ENCODE data around the gene CCDC158.

The CCDC158 gene

GRCh38 chr4:76376534-76376933 lies 44.4 kb downstream of the CCDC158 start:
- Histone ChIP-seq H3K27me3 (replicated peaks; ENCODE audit: control insufficient read depth, insufficient read depth, low read length) (no peaks in the 10 kb centered on the region), H3K36me3 (ENCODE audit: control insufficient read depth, insufficient read depth, low read length) (no peaks in the 10 kb centered on the region), H3K4me3 (replicated peaks; ENCODE audit: low read depth, low read length) (no peak overlapping the region)
- no peak for TF ChIP-seq CTCF (IDR thresholded peaks at IDR 0.05; ENCODE audit: insufficient read depth, low read length, poor library complexity, severe bottlenecking)
- DNase-seq (ENCODE audit: extremely low read depth, insufficient read length), result no peak

- no peak for DNase-seq (ENCODE audit: extremely low read depth, insufficient read length)
- Histone ChIP-seq H3K36me3 (ENCODE audit: control insufficient read depth, insufficient read depth, low read length) (no peaks in the 10 kb centered on the region), H3K27me3 (replicated peaks; ENCODE audit: control insufficient read depth, insufficient read depth, low read length) (no peaks in the 10 kb centered on the region), H3K4me3 (replicated peaks; ENCODE audit: low read depth, low read length) (no peak overlapping the region)
- TF ChIP-seq CTCF (IDR thresholded peaks at IDR 0.05; ENCODE audit: insufficient read depth, low read length, poor library complexity, severe bottlenecking), result no peak
Observed at GRCh38 chr4:76375703-76376102, 45.2 kb downstream of the CCDC158 start.

GRCh38 chr4:76374798-76375197 lies 46.1 kb downstream of the CCDC158 start:
- Histone ChIP-seq H3K36me3 (ENCODE audit: control insufficient read depth, insufficient read depth, low read length) (no peaks in the 10 kb centered on the region), H3K27me3 (replicated peaks; ENCODE audit: control insufficient read depth, insufficient read depth, low read length) (no peaks in the 10 kb centered on the region), H3K4me3 (replicated peaks; ENCODE audit: low read depth, low read length) (no peak overlapping the region)
- DNase-seq (ENCODE audit: extremely low read depth, insufficient read length), result no peak
- TF ChIP-seq CTCF (IDR thresholded peaks at IDR 0.05; ENCODE audit: insufficient read depth, low read length, poor library complexity, severe bottlenecking), result no peak

GRCh38 chr4:76373919-76374552 lies 46.9 kb downstream of the CCDC158 start:
- H3K4me3 ChIP-seq (replicated peaks; ENCODE audit: low read depth, low read length), result no peak overlapping the region
- no peaks in the 10 kb centered on the region for H3K36me3 ChIP-seq (ENCODE audit: control insufficient read depth, insufficient read depth, low read length)
- TF ChIP-seq CTCF (IDR thresholded peaks at IDR 0.05; ENCODE audit: insufficient read depth, low read length, poor library complexity, severe bottlenecking), result no peak
- DNase-seq (ENCODE audit: extremely low read depth, insufficient read length), result no peak
- H3K27me3 ChIP-seq (replicated peaks; ENCODE audit: control insufficient read depth, insufficient read depth, low read length), result no peaks in the 10 kb centered on the region

GRCh38 chr4:76366737-76367136 lies 54.2 kb downstream of the CCDC158 start:
- Histone ChIP-seq H3K4me3 (replicated peaks; ENCODE audit: low read depth, low read length) (no peak overlapping the region), H3K27me3 (replicated peaks; ENCODE audit: control insufficient read depth, insufficient read depth, low read length) (no peaks in the 10 kb centered on the region; the same call in 1 of the 2 replicates), H3K36me3 (ENCODE audit: control insufficient read depth, insufficient read depth, low read length) (no peaks in the 10 kb centered on the region)
- no peak for TF ChIP-seq CTCF (IDR thresholded peaks at IDR 0.05; ENCODE audit: insufficient read depth, low read length, poor library complexity, severe bottlenecking)
- DNase-seq (ENCODE audit: extremely low read depth, insufficient read length), result no peak

- Histone ChIP-seq H3K27me3 (replicated peaks; ENCODE audit: control insufficient read depth, insufficient read depth, low read length) (no peaks in the 10 kb centered on the region; the same call in 1 of the 2 replicates), H3K36me3 (ENCODE audit: control insufficient read depth, insufficient read depth, low read length) (no peaks in the 10 kb centered on the region), H3K4me3 (replicated peaks; ENCODE audit: low read depth, low read length) (no peak overlapping the region)
- no peak for DNase-seq (ENCODE audit: extremely low read depth, insufficient read length)
- no peak for TF ChIP-seq CTCF (IDR thresholded peaks at IDR 0.05; ENCODE audit: insufficient read depth, low read length, poor library complexity, severe bottlenecking)
Observed at GRCh38 chr4:76365636-76366035, 55.3 kb downstream of the CCDC158 start.
